GM23338 (cell line): ENCODE measurements around the gene WNT4.

Experiments used
- CREB1 ChIP-seq: fragments of 250-450 bp; sonication (Bioruptor Pico); IDR thresholded peaks from 2 replicates; pipeline ENCODE4 v1.5.0; 2020; ENCODE audit warnings: low read depth, mild to moderate bottlenecking, moderate library complexity
- EZH2 ChIP-seq: fragments of 200-600 bp; sonication (generic); IDR thresholded peaks from one replicate; pipeline ENCODE4 v1.8.0; 2017; ENCODE audit warnings: antibody characterized with exemption, mild to moderate bottlenecking, low read depth; ENCODE audit not compliant: unreplicated experiment
- EZH2phosphoT487 ChIP-seq: fragments of 200-600 bp; sonication (generic); IDR thresholded peaks from one replicate; pipeline ENCODE4 v1.8.1; 2018; ENCODE audit warnings: antibody characterized with exemption; ENCODE audit not compliant: unreplicated experiment
- POLR2AphosphoS5 ChIP-seq: IDR thresholded peaks from 2 replicates; pipeline ENCODE4 v1.6.1; 2016; ENCODE audit warnings: antibody characterized with exemption, low read depth
- TF ChIP-seq, protein P1 (sequence below), 2 experiments: fragments of 200-600 bp in 1 of 2; sonication (generic) in 1 of 2; conservative IDR thresholded peaks; 2 replicates each; pipeline versions ENCODE4 v1.5.1 to v1.6.1; 2016 to 2017; ENCODE audit warnings: antibody characterized with exemption in 2 of 2, low read depth in 2 of 2, mild to moderate bottlenecking in 2 of 2, moderate library complexity in 1 of 2
- TF ChIP-seq, protein P2 (sequence below): IDR thresholded peaks from 2 replicates; pipeline ENCODE4 v1.6.1; 2016; ENCODE audit warnings: antibody characterized with exemption

DNA sequence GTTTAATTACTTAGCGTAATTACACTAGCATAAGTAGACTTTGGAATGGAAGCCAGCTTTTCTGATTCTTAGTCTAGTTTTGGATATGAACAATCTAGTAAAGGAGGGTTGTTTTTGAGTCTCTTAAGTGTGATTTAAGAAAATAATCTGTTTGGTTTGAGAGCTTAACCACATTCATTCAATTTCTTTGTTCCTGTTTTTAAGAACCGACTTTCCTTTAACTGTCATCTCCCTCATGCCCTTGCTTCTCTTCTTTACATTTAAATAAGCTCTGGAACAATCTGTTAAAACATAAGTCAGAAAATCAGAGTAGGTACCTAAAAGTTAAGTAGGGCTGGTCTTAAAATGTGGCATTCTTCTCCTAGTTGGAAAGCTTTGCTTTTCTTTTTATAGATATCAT is 62.7 kb downstream of the WNT4 start:
- TF ChIP-seq POLR2AphosphoS5 (no peak), EZH2phosphoT487 (no peak), CREB1 (no peak), EZH2 (no peak)
- TF ChIP-seq, protein P1, sequence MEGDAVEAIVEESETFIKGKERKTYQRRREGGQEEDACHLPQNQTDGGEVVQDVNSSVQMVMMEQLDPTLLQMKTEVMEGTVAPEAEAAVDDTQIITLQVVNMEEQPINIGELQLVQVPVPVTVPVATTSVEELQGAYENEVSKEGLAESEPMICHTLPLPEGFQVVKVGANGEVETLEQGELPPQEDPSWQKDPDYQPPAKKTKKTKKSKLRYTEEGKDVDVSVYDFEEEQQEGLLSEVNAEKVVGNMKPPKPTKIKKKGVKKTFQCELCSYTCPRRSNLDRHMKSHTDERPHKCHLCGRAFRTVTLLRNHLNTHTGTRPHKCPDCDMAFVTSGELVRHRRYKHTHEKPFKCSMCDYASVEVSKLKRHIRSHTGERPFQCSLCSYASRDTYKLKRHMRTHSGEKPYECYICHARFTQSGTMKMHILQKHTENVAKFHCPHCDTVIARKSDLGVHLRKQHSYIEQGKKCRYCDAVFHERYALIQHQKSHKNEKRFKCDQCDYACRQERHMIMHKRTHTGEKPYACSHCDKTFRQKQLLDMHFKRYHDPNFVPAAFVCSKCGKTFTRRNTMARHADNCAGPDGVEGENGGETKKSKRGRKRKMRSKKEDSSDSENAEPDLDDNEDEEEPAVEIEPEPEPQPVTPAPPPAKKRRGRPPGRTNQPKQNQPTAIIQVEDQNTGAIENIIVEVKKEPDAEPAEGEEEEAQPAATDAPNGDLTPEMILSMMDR (conservative IDR thresholded peaks at IDR 0.05; ENCODE audit: low read depth in 2 of 2) = no peak
- TF ChIP-seq, protein P2, sequence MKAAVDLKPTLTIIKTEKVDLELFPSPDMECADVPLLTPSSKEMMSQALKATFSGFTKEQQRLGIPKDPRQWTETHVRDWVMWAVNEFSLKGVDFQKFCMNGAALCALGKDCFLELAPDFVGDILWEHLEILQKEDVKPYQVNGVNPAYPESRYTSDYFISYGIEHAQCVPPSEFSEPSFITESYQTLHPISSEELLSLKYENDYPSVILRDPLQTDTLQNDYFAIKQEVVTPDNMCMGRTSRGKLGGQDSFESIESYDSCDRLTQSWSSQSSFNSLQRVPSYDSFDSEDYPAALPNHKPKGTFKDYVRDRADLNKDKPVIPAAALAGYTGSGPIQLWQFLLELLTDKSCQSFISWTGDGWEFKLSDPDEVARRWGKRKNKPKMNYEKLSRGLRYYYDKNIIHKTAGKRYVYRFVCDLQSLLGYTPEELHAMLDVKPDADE = no peak
